HFF-Myc (cell line): ENCODE results near the gene PPP1CC.

Experiments used
- DNase-seq: peaks from one replicate; pipeline ENCODE4 v3.0.0-alpha.2; 2011; ENCODE audit warnings: low read depth; ENCODE audit errors: extremely low read depth
- H3K4me3 ChIP-seq: replicated peaks from 2 replicates; pipeline ENCODE4 v1.5.1; 2011; ENCODE audit warnings: low read depth, mild to moderate bottlenecking, control low read depth, low read length
- CTCF ChIP-seq: IDR thresholded peaks from 2 replicates; pipeline ENCODE4 v1.5.1; 2012; ENCODE audit warnings: mild to moderate bottlenecking, low read depth, low read length, control low read depth; ENCODE audit errors: missing control alignments

Gene PPP1CC

DNA sequence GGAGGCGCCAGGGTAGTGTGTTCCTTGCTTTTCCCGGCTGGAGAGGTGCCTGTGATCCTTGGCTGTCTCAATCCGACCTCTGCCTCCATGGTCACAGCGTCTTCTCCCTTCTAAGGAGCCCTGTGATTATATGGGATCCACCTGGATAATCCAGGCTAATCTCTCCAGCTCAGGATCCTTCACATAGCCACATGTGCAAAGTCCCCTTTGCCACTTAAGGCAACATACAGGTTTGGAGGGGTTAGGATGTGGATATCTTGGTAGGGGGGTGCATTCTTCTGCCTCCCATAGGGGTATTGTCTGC, 52.6 kb downstream of the PPP1CC start:
- no peak overlapping the region for H3K4me3 ChIP-seq

GRCh38 chr12:110689281-110690126, 53.2 kb downstream of the PPP1CC start:
- peak overlapping the region; percentile 28 for H3K4me3 ChIP-seq
- no peak for DNase-seq
- TF ChIP-seq CTCF, result no peak

More for the DNA sequence above, 52.6 kb downstream of the PPP1CC start:
- TF ChIP-seq CTCF, result no peak
- DNase-seq, result no peak

GRCh38 chr12:110688446-110689280, 54.0 kb downstream of the PPP1CC start, which contains the start of gene HVCN1:
Gene HVCN1, minus strand, starts transcription at chr12:110689115. Its CDS starts 5,870 bp downstream, at chr12:110683245.
- no peak for DNase-seq
- H3K4me3 ChIP-seq, result peak within 1 kb of the TSS; percentile 41
- TF ChIP-seq CTCF, result no peak

DNA sequence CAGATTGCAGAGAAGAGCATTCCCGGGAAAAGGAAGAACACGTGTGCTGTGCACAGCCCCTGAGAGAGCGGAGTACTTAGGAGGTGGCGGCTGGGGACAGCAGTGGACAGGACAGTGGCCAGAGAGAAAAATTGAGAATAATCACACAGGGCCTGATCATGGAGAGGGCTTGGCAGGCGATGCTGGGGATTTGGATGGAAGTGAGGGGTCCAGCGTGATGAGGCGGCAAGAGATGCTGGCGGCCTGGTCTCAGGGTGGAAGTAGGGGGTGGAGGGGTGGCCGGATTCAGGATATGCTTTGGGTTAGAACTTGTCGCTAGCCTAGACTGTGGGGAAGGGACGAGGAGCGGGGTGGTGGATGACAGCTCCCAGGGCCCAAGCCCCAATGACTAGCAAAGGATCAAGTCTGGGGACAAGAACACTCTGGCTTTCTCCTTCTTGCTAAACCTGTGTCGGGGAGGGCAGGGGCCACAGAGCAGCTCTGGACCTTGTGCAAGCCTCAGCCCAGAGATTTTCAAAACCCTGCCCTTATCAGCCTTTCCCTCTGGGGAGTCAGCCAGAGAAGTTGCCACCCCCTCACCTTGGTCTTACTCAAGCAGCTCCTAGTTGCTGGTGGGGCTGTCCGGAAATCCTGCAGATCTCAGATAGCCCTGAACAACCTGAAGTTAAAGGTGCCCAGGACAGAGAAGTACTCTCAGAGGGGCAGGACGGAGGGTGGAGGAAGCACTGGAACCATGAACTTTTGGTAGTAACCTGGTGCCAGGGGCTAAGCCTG, 55.1 kb downstream of the PPP1CC start:
- TF ChIP-seq CTCF, result no peak

GRCh38 chr12:110686294-110686903, 56.3 kb downstream of the PPP1CC start:
- no peak for TF ChIP-seq CTCF
- H3K4me3 ChIP-seq, result no peak overlapping the region
- no peak for DNase-seq

More for the DNA sequence above, 55.1 kb downstream of the PPP1CC start:
- H3K4me3 ChIP-seq, result no peak overlapping the region
- no peak for DNase-seq

DNA sequence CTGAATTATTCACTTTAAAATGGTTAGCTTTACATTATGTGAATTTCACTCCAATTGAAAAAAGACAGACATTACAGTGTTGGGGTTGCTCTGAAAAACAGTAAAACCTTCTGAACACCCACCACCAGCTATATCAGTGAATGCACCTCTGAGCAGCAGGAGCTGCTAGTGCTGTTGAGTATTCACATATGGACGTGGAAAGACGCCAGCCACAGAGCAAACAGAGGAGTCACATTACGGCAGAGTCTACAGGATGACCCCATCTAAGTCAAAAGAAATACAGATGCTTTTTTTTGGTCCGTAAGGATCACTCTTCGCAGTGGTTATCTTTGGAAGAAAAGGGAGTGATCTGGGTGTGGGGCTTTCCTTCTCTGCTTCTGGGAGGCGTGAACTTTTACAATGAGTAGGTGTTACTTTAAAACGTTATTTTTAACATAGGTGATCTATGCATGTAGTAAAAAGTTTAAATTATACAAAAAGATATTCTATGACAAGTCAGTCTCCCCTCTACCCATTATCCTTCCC, 58.3 kb downstream of the PPP1CC start:
- no peak for TF ChIP-seq CTCF
- no peak for DNase-seq
- H3K4me3 ChIP-seq, result no peak overlapping the region
